Measurements from ENCODE around the gene B4GALT5. TPM values are rescaled to one million over a fixed set of nuclear protein-coding genes. Genes with fewer than 3 reads are reported as not detected.

The B4GALT5 gene
- total RNA-seq, 1 experiment from 2014 or later: 77.0 TPM

DNA sequence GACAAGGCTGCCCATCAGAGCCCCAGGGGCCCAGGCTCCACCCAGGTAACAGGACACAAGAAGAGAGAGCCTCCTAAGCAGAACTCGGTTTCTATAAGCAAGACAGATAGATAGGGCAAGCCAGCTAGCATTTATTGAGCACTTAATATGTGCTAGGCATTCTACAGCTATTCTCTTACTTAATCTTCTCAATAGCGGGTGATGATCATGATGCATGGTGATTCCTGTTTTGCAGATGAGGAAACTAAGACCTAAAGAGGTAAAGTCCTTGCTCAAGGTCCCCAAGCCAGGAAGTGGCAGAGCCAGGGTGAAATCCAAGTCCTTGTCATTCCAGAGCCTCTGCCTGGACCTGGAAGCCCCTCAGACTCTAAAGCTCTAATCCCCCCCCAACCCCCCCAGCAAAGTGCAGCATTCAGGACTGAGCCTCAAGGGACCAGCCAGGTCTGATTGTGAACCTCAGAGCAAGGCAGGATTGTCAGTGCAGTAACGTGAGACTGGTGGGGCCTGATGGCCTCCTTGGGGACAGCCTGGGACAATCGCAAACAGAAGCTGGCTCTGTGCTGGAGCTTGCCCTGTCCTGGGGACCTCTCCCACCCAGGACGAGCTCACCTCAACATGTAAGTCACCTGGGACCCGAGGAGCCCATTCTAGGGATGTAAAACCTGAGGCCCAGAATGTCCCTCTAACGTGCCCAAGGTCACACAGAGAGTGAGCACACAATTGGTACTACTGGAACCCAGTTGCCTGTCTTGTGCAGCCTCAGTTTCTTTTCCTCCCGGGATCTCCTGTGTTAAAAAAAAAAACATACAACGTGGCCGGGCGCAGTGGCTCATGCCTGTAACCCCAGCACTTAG is 97.3 kb downstream of the B4GALT5 start:
- Histone ChIP-seq H4K8ac (replicated peaks; ENCODE audit: insufficient read length, low read depth, low read length) (no peak overlapping the region), H3K18ac (ENCODE audit: insufficient read length, low read depth, low read length) (no peak overlapping the region), H2BK15ac (ENCODE audit: low read depth, low read length) (no peak overlapping the region; the same call in 1 of the 2 replicates), H3K27me3 (ENCODE audit: insufficient read depth, low read length) (no peaks in the 10 kb centered on the region), H4K91ac (ENCODE audit: insufficient read length, low read depth, low read length) (no peak overlapping the region), H4K20me1 (ENCODE audit: control insufficient read depth, insufficient read depth, insufficient read length) (no peaks in the 10 kb centered on the region), H2BK12ac (ENCODE audit: insufficient read length, low read depth, low read length) (no peak overlapping the region), H3K4me1 (ENCODE audit: insufficient read depth, low read length) (no peaks in the 10 kb centered on the region), H4K5ac (ENCODE audit: insufficient read length, low read depth, low read length) (no peak overlapping the region), H2BK5ac (ENCODE audit: insufficient read length, low read length) (no peak overlapping the region), H3K27ac (ENCODE audit: insufficient read length, low read depth, low read length) (no peak overlapping the region), H3K4ac (ENCODE audit: low read depth, low read length) (no peak overlapping the region), H2AFZ (ENCODE audit: low read length) (no peak overlapping the region), H3K14ac (ENCODE audit: insufficient read depth, low read length) (no peak overlapping the region), H3K9me3 (ENCODE audit: control insufficient read depth, low read depth, low read length) (no peaks in the 10 kb centered on the region), H3K79me1 (ENCODE audit: insufficient read depth, low read depth, low read length, poor library complexity, severe bottlenecking) (no peaks in the 10 kb centered on the region), H3K4me2 (ENCODE audit: insufficient read depth, insufficient read length, low read length) (no peak overlapping the region), H3K23ac (ENCODE audit: insufficient read length, low read depth, low read length) (no peak overlapping the region), H2AK5ac (ENCODE audit: insufficient read length, low read length) (no peak overlapping the region), H3K56ac (ENCODE audit: insufficient read length, low read depth, low read length) (no peak overlapping the region), H3K79me2 (ENCODE audit: insufficient read depth, low read length) (no peaks in the 10 kb centered on the region), H3K9ac (ENCODE audit: extremely low read depth, insufficient read length, low read length) (no peak overlapping the region), H2BK20ac (ENCODE audit: low read depth, low read length, poor library complexity, severe bottlenecking) (no peak overlapping the region), H3K23me2 (ENCODE audit: insufficient read length, low read depth, low read length, poor library complexity, severe bottlenecking) (no peaks in the 10 kb centered on the region), H3T11ph (ENCODE audit: low read length) (no peak overlapping the region), H2BK120ac (ENCODE audit: low read depth, low read length, poor library complexity, severe bottlenecking) (no peak overlapping the region)
- H3K4me1 Mint-ChIP-seq: no peaks in the 10 kb centered on the region; a peak in 1 of 4 replicates
- no peaks in the 10 kb centered on the region for H3K36me3 Mint-ChIP-seq (ENCODE audit: insufficient read depth in 1 of 3, low read depth in 3 of 3)
- H3K27me3 Mint-ChIP-seq (ENCODE audit: low read depth): peaks cover 4% of the 10 kb centered on the region
- TF ChIP-seq, protein P1, sequence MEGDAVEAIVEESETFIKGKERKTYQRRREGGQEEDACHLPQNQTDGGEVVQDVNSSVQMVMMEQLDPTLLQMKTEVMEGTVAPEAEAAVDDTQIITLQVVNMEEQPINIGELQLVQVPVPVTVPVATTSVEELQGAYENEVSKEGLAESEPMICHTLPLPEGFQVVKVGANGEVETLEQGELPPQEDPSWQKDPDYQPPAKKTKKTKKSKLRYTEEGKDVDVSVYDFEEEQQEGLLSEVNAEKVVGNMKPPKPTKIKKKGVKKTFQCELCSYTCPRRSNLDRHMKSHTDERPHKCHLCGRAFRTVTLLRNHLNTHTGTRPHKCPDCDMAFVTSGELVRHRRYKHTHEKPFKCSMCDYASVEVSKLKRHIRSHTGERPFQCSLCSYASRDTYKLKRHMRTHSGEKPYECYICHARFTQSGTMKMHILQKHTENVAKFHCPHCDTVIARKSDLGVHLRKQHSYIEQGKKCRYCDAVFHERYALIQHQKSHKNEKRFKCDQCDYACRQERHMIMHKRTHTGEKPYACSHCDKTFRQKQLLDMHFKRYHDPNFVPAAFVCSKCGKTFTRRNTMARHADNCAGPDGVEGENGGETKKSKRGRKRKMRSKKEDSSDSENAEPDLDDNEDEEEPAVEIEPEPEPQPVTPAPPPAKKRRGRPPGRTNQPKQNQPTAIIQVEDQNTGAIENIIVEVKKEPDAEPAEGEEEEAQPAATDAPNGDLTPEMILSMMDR (conservative IDR thresholded peaks at IDR 0.05): no peak
- no peak for DNase-seq
- H3K4me3 Mint-ChIP-seq: no peak overlapping the region
- WGBS (ENCODE audit: extremely low coverage, insufficient read length, low lambda C conversion rate): no CpG with 5 or more reads among the region's 11 CpGs
- no peaks in the 10 kb centered on the region for H3K9me3 Mint-ChIP-seq
- no peak overlapping the region; a peak in 1 of 7 replicates for H3K27ac Mint-ChIP-seq
